ENCODE data around the gene SLC35A2.
"Not testable (repeated sequence)": the region's sequence is repeated elsewhere in the genome, so short reads cannot be mapped to it uniquely, and the experiment has no call there.

The SLC35A2 gene

DNA sequence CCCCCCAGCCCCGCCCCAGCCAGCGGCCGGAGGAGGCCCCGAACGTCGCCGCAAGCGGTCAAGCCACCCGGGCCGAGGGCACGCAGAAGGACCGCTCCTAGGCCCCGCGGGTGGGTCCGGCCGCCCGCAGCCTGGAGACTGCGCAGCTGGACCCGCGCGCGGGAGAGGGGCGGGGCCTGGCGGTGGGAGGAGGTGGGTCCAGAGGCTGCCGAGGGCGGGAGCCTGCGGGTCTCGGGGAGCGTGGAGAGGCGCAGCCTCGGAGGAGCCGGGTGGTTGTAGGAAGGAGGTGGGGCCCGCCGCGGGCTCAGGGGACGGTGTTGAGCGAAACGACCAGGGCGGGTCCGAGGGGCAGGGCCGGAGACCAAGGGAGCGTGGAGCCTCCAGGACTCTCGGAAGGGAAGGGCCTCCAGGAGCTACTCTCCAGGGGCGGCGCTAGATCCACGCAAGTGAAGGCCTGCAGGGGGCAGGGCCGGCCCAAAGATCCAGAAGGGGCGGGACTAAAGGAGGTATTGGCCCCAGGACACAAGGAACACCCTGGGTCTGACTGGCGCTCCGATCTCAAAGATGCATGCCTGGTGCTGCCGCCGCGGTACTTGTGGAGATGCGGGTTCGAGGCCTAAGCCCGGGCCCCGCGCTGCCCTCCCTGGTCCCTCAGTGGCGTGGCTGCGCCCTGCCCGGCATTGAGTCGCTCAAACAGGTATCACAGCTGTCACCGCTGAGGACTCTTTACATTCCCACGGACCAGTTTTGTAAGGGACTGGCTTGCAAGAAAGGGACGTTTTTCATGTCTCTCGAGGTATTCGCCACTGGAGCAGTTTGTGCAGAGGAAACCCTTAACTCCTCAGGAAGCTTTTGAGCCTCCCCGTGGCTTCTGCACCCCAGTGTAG lies 19.8 kb downstream of the SLC35A2 start:
- Histone ChIP-seq H2AFZ (ENCODE audit: low read length) (no peak overlapping the region), H3K27ac (ENCODE audit: low read depth, low read length, poor library complexity, severe bottlenecking) (no peak overlapping the region), H3K4me3 (ENCODE audit: low read depth, low read length, poor library complexity, severe bottlenecking) (peak overlapping the region; percentile 56), H3K9me3 (ENCODE audit: low read length) (no peaks in the 10 kb centered on the region), H3K9ac (ENCODE audit: low read length) (peak overlapping the region; percentile 42; the same call in 1 of the 2 replicates), H3K9me2 (ENCODE audit: low read depth, low read length) (no peaks in the 10 kb centered on the region), H3K27me3 (ENCODE audit: insufficient read depth, low read length) (no peaks in the 10 kb centered on the region), H3K79me2 (ENCODE audit: insufficient read depth, low read length) (peaks cover 3% of the 10 kb centered on the region; the same call in 1 of the 2 replicates), H3F3A (ENCODE audit: insufficient read depth, low read length) (no peaks in the 10 kb centered on the region), H3K4me1 (ENCODE audit: insufficient read depth, low read length, severe bottlenecking) (peaks cover 19% of the 10 kb centered on the region), H3K36me3 (ENCODE audit: insufficient read depth, low read length) (peaks cover 30% of the 10 kb centered on the region), H3K4me2 (ENCODE audit: low read length) (peak overlapping the region; percentile 81), H4K20me1 (ENCODE audit: insufficient read depth, low read length) (no peaks in the 10 kb centered on the region)
- TF ChIP-seq EZH2 (IDR thresholded peaks at IDR 0.05; ENCODE audit: borderline replicate concordance, low read length) = no peak
- TF ChIP-seq, protein P1, sequence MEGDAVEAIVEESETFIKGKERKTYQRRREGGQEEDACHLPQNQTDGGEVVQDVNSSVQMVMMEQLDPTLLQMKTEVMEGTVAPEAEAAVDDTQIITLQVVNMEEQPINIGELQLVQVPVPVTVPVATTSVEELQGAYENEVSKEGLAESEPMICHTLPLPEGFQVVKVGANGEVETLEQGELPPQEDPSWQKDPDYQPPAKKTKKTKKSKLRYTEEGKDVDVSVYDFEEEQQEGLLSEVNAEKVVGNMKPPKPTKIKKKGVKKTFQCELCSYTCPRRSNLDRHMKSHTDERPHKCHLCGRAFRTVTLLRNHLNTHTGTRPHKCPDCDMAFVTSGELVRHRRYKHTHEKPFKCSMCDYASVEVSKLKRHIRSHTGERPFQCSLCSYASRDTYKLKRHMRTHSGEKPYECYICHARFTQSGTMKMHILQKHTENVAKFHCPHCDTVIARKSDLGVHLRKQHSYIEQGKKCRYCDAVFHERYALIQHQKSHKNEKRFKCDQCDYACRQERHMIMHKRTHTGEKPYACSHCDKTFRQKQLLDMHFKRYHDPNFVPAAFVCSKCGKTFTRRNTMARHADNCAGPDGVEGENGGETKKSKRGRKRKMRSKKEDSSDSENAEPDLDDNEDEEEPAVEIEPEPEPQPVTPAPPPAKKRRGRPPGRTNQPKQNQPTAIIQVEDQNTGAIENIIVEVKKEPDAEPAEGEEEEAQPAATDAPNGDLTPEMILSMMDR (IDR thresholded peaks at IDR 0.05; ENCODE audit: low read length) = peak; percentile 32

DNA sequence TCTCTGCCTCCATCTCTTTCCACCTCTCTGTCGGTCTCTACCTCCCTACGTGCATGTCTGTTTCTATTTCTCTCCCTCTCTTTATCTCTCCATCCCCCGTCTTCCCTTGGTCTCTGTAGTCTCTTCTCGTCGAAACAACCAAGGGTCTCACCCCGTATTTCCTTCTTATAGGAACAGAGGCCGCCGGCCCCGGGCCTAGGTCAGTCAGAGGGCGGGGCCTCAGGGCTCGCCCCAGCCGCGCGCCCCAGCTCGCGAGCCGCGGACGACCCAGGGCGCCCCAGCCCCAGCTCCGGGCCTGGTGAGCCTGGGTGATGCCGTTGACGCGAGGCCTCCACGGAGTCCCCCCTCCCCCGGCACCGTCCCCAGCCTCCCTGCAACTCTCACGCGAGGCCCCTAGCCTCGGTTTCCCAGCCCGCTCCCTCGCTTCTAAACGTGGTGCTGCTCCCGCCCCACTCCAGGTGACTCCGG lies 20.5 kb downstream of the SLC35A2 start:
- Histone ChIP-seq H3K9me3 (ENCODE audit: low read length) (no peaks in the 10 kb centered on the region), H2AFZ (ENCODE audit: low read length) (no peak overlapping the region), H4K20me1 (ENCODE audit: insufficient read depth, low read length) (no peaks in the 10 kb centered on the region), H3K4me1 (ENCODE audit: insufficient read depth, low read length, severe bottlenecking) (peaks cover 15% of the 10 kb centered on the region), H3K9ac (ENCODE audit: low read length) (peak overlapping the region; percentile 42; the same call in 1 of the 2 replicates), H3K79me2 (ENCODE audit: insufficient read depth, low read length) (no peaks in the 10 kb centered on the region), H3K27me3 (ENCODE audit: insufficient read depth, low read length) (no peaks in the 10 kb centered on the region), H3F3A (ENCODE audit: insufficient read depth, low read length) (no peaks in the 10 kb centered on the region), H3K9me2 (ENCODE audit: low read depth, low read length) (no peaks in the 10 kb centered on the region), H3K4me3 (ENCODE audit: low read depth, low read length, poor library complexity, severe bottlenecking) (peak overlapping the region; percentile 56), H3K27ac (ENCODE audit: low read depth, low read length, poor library complexity, severe bottlenecking) (no peak overlapping the region), H3K4me2 (ENCODE audit: low read length) (peak overlapping the region; percentile 81), H3K36me3 (ENCODE audit: insufficient read depth, low read length) (peaks cover 30% of the 10 kb centered on the region)
- no peak for TF ChIP-seq EZH2 (IDR thresholded peaks at IDR 0.05; ENCODE audit: borderline replicate concordance, low read length)
- TF ChIP-seq, protein P1 (IDR thresholded peaks at IDR 0.05; ENCODE audit: low read length) = no peak

DNA sequence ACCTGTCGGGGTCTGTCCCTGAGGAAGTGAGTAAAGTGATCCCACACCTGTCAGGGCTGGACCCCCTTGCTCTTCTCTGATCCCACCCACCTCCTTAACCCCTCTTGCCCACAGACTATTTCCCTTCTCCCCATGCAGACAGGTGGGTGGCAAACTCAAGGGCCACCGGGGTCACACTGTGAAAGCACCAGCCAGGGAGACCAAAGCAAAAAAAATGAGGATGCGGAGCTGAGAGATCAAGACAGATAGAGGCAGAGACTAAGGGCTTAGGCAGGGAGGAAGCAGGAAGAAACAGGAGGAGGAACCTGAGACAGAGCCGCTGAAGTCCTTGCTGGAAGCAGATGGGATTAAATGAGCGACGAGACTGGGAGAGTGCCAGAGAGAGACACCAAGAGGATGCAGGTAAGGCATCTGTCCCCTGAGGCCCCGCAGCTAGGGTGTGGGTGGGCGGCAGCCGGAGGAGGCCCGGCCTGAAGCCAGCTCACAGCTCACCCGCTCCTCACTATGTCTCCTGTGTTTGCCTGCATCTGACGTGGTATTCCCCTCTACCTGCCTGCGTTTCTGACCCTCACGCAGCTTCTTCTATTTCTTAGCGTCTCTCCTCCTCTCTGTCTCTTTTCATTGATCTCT lies 21.0 kb downstream of the SLC35A2 start:
- TF ChIP-seq, protein P1 (IDR thresholded peaks at IDR 0.05; ENCODE audit: low read length) = no peak
- no peak for TF ChIP-seq EZH2 (IDR thresholded peaks at IDR 0.05; ENCODE audit: borderline replicate concordance, low read length)
- Histone ChIP-seq H3K4me3 (ENCODE audit: low read depth, low read length, poor library complexity, severe bottlenecking) (peak overlapping the region; percentile 56), H3K9me3 (ENCODE audit: low read length) (no peaks in the 10 kb centered on the region), H2AFZ (ENCODE audit: low read length) (no peak overlapping the region), H3K36me3 (ENCODE audit: insufficient read depth, low read length) (peaks cover 26% of the 10 kb centered on the region), H3K27me3 (ENCODE audit: insufficient read depth, low read length) (no peaks in the 10 kb centered on the region), H3K9me2 (ENCODE audit: low read depth, low read length) (no peaks in the 10 kb centered on the region), H3K9ac (ENCODE audit: low read length) (no peak overlapping the region; the same call in 1 of the 2 replicates), H3K27ac (ENCODE audit: low read depth, low read length, poor library complexity, severe bottlenecking) (no peak overlapping the region), H3K79me2 (ENCODE audit: insufficient read depth, low read length) (no peaks in the 10 kb centered on the region), H3K4me1 (ENCODE audit: insufficient read depth, low read length, severe bottlenecking) (peaks cover 15% of the 10 kb centered on the region), H3K4me2 (ENCODE audit: low read length) (peak overlapping the region; percentile 81; the same call in 1 of the 2 replicates), H3F3A (ENCODE audit: insufficient read depth, low read length) (no peaks in the 10 kb centered on the region), H4K20me1 (ENCODE audit: insufficient read depth, low read length) (no peaks in the 10 kb centered on the region)

DNA sequence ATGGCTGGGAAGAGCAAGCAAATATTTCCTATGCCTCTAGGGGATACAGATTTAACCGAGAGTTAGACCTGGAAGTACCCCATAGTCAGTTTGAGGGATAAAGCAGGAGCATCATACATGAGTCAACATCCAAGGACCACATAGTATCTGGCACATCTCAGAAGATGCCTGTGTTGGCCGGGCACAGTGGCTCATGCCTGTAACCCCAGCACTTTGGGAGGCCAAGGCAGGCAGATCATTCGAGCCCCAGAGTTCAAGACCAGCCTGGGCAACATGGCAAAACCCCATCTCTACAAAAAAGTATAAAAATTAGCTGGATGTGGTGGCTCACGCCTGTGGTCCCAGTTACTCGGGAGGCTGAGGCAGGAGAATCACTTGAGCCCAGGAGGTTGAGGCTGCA lies 24.9 kb downstream of the SLC35A2 start:
- H3K36me3 ChIP-seq (ENCODE audit: insufficient read depth, low read length); H3K4me2 ChIP-seq (ENCODE audit: low read length); H4K20me1 ChIP-seq (ENCODE audit: insufficient read depth, low read length); H3K4me1 ChIP-seq (ENCODE audit: insufficient read depth, low read length, severe bottlenecking); H3F3A ChIP-seq (ENCODE audit: insufficient read depth, low read length); H3K9ac ChIP-seq (ENCODE audit: low read length); H2AFZ ChIP-seq (ENCODE audit: low read length); H3K27me3 ChIP-seq (ENCODE audit: insufficient read depth, low read length); H3K9me2 ChIP-seq (ENCODE audit: low read depth, low read length); H3K9me3 ChIP-seq (ENCODE audit: low read length); H3K4me3 ChIP-seq (ENCODE audit: low read depth, low read length, poor library complexity, severe bottlenecking); H3K79me2 ChIP-seq (ENCODE audit: insufficient read depth, low read length); H3K27ac ChIP-seq (ENCODE audit: low read depth, low read length, poor library complexity, severe bottlenecking): not testable (repeated sequence)
